K562 (cell line): ENCODE results near the gene HOXD1. TPM values are rescaled to one million over a fixed set of nuclear protein-coding genes. Genes with fewer than 3 reads are reported as not detected.

ENCODE experiments used
- ATAC-seq: fragments of 200-7000 bp; cut with Tn5 transposase; 3 replicates; pipeline ENCODE4 v1.9.1; 2020; ENCODE audit warnings: moderate library complexity
- BruUV-seq: library from RNA; stranded (reverse); fragments of 400-500 nt; replicated peaks from 2 replicates; lab custom pipeline; 2021; lab: Mats Ljungman, UMichigan
- CTCF ChIA-PET: fragments of 300-600 bp; formaldehyde crosslinking; extraction: SDS; loops from one replicate; lab custom pipeline; 2021; ENCODE audit warnings: low intra/inter-chr PET ratio; lab: Yijun Ruan, JAX
- POLR2A ChIA-PET: fragments of 300-600, 350-650 bp; sonication (Branson Sonifier 250); formaldehyde crosslinking; extraction: SDS; loops from one replicate; lab custom pipeline; 2021; ENCODE audit warnings: antibody characterized with exemption, inconsistent platforms; lab: Yijun Ruan, JAX
- DNase-seq, 4 experiments: peaks; one replicate each; pipeline versions ENCODE4 v3.0.0 to v3.0.0-alpha.2; 2011 to 2018; ENCODE audit warnings: low spot score in 3 of 4, mixed read lengths in 3 of 4; ENCODE audit errors: extremely low read depth in 1 of 4
- FAIRE-seq: peaks from 2 replicates; lab custom pipeline; 2011; peaks lifted over from hg19 to GRCh38; lab: Jason Lieb, UNC
- H2AFZ ChIP-seq: 2 replicates; pipeline ENCODE4 v1.6.0; 2011; ENCODE audit warnings: low read depth, low read length, control low read depth, inconsistent platforms
- H3K27ac ChIP-seq: fragments of 200-600 bp; 3 replicates; pipeline ENCODE4 v1.8.0; 2011; ENCODE audit warnings: low read depth, mild to moderate bottlenecking, control low read depth, inconsistent platforms, low read length, moderate library complexity, mixed read lengths; ENCODE audit errors: extremely low read depth
- H3K27me3 ChIP-seq, 2 experiments: fragments of 300-600 bp in 1 of 2; 2 replicates in 1 of 2; 3 replicates in 1 of 2; pipeline versions ENCODE4 v1.6.0 to v1.8.0; 2011; ENCODE audit warnings: inconsistent platforms in 2 of 2, low read length in 2 of 2, mild to moderate bottlenecking in 1 of 2, mixed read lengths in 1 of 2, moderate library complexity in 1 of 2; ENCODE audit not compliant: control insufficient read depth in 2 of 2, insufficient read depth in 2 of 2
- H3K36me3 ChIP-seq: fragments of 300-600 bp; 3 replicates; pipeline ENCODE4 v1.8.0; 2011; ENCODE audit warnings: mild to moderate bottlenecking, low read length, inconsistent platforms; ENCODE audit not compliant: control insufficient read depth, insufficient read depth
- H3K4me1 ChIP-seq, 2 experiments: fragments of 200-600 bp in 1 of 2; replicated peaks in 1 of 2; 2 replicates in 1 of 2; 3 replicates in 1 of 2; pipeline versions ENCODE4 v1.5.1 to v1.8.0; 2011; ENCODE audit warnings: inconsistent platforms in 2 of 2, low read length in 2 of 2, mild to moderate bottlenecking in 1 of 2, mixed read lengths in 1 of 2, moderate library complexity in 1 of 2; ENCODE audit not compliant: control insufficient read depth in 2 of 2, insufficient read depth in 2 of 2
- H3K4me2 ChIP-seq: 2 replicates; pipeline ENCODE4 v1.6.1; 2011; ENCODE audit warnings: low read length, control low read depth, inconsistent platforms, mixed read lengths; ENCODE audit not compliant: insufficient read depth
- H3K4me3 ChIP-seq: fragments of 200-600 bp; sonication (generic), shearing (Covaris generic); 2 replicates; pipeline ENCODE4 v1.5.1; 2016; ENCODE audit warnings: control low read depth, inconsistent platforms
- H3K79me2 ChIP-seq: fragments of 200-600 bp; 3 replicates; pipeline ENCODE4 v1.8.0; 2011; ENCODE audit warnings: low read length, inconsistent platforms; ENCODE audit not compliant: control insufficient read depth, insufficient read depth
- H3K9ac ChIP-seq, 2 experiments: 2 replicates each; pipeline versions ENCODE4 v1.6.0 to v1.6.1; 2011; ENCODE audit warnings: low read depth in 2 of 2, low read length in 2 of 2, control low read depth in 1 of 2, inconsistent platforms in 1 of 2, mild to moderate bottlenecking in 1 of 2, mixed read lengths in 1 of 2; ENCODE audit not compliant: insufficient read depth in 1 of 2
- H3K9me1 ChIP-seq: one replicate; pipeline ENCODE4 v1.6.0; 2011; ENCODE audit warnings: inconsistent platforms, mild to moderate bottlenecking, low read length, moderate library complexity; ENCODE audit not compliant: control insufficient read depth, insufficient read depth
- H3K9me3 ChIP-seq: replicated peaks from 2 replicates; pipeline ENCODE4 v1.5.1; 2011; ENCODE audit warnings: low read depth, low read length, inconsistent platforms; ENCODE audit not compliant: control insufficient read depth, insufficient read depth
- H4K20me1 ChIP-seq: replicated peaks from 2 replicates; pipeline ENCODE4 v1.6.1; 2011; ENCODE audit warnings: low read length, inconsistent platforms, mixed read lengths; ENCODE audit not compliant: control insufficient read depth, insufficient read depth
- ATF3 ChIP-seq, 2 experiments: fragments of 450-650 bp in 1 of 2; sonication (generic) in 1 of 2; formaldehyde crosslinking in 1 of 2; IDR thresholded peaks in 1 of 2; conservative IDR thresholded peaks in 1 of 2; 2 replicates each; pipeline versions ENCODE4 v1.6.1 to v1.8.1; 2016 to 2023; ENCODE audit warnings: mild to moderate bottlenecking in 2 of 2, moderate library complexity in 2 of 2, inconsistent platforms in 1 of 2, missing genetic modification reagents in 1 of 2
- CBX8 ChIP-seq: fragments of 200-600 bp; sonication (generic); IDR thresholded peaks from 2 replicates; pipeline ENCODE4 v1.6.1; 2012; ENCODE audit warnings: borderline replicate concordance, mixed run types, low read depth, mild to moderate bottlenecking, moderate library complexity, mixed read lengths, low read length, control low read depth, inconsistent platforms; ENCODE audit not compliant: poor library complexity, severe bottlenecking; ENCODE audit errors: extremely low read depth
- CREB1 ChIP-seq, 2 experiments: sonication (generic) in 1 of 2; formaldehyde crosslinking in 1 of 2; IDR thresholded peaks; 2 replicates each; pipeline versions ENCODE4 v1.6.1 to v1.8.0; 2012 to 2022; ENCODE audit warnings: inconsistent platforms in 1 of 2, mild to moderate bottlenecking in 1 of 2, missing genetic modification reagents in 1 of 2, moderate library complexity in 1 of 2
- MAFG ChIP-seq: fragments of 450-650 bp; conservative IDR thresholded peaks from 2 replicates; pipeline ENCODE4 v1.6.1; 2016; ENCODE audit warnings: missing genetic modification characterization, missing compliant biosample characterization
- MXD1 ChIP-seq: fragments of 250-450 bp; sonication (Bioruptor Pico); IDR thresholded peaks from 2 replicates; pipeline ENCODE4 v1.8.0; 2021; ENCODE audit warnings: borderline replicate concordance, mild to moderate bottlenecking, moderate library complexity; ENCODE audit not compliant: poor library complexity, severe bottlenecking
- SIX5 ChIP-seq, 2 experiments: IDR thresholded peaks; 2 replicates each; pipeline ENCODE4 v1.6.1; 2011; ENCODE audit warnings: low read length in 2 of 2, borderline replicate concordance in 1 of 2, low read depth in 1 of 2, mild to moderate bottlenecking in 1 of 2, moderate library complexity in 1 of 2; ENCODE audit not compliant: insufficient read depth in 1 of 2
- SNRNP70 ChIP-seq: fragments of 200-400 bp; formaldehyde crosslinking; optimal IDR thresholded peaks from 2 replicates; pipeline ENCODE3; 2017; ENCODE audit warnings: low read depth, low read length
- ZNF212 ChIP-seq: fragments of 450-650 bp; formaldehyde crosslinking; IDR thresholded peaks from 2 replicates; pipeline ENCODE4 v1.4.0; 2020; ENCODE audit warnings: mild to moderate bottlenecking
- ZNF217 ChIP-seq: sonication (generic); formaldehyde crosslinking; IDR thresholded peaks from 2 replicates; pipeline ENCODE4 v1.8.0; 2022; ENCODE audit warnings: mild to moderate bottlenecking, missing genetic modification reagents
- ZNF239 ChIP-seq: fragments of 250-450 bp; sonication (Bioruptor Pico); IDR thresholded peaks from 2 replicates; pipeline ENCODE4 v1.4.0; 2020; ENCODE audit warnings: mild to moderate bottlenecking
- ZNF408 ChIP-seq: fragments of 250-450 bp; sonication (Bioruptor Pico); IDR thresholded peaks from 2 replicates; pipeline ENCODE4 v1.4.0; 2020; ENCODE audit warnings: low read depth, mild to moderate bottlenecking, moderate library complexity
- ZNF609 ChIP-seq: sonication (generic); formaldehyde crosslinking; IDR thresholded peaks from 2 replicates; pipeline ENCODE4 v1.8.1; 2023; ENCODE audit warnings: missing genetic modification reagents, mild to moderate bottlenecking, borderline replicate concordance
- in situ Hi-C: fragments of 300-500 bp; cut with MboI; formaldehyde crosslinking; loops from 4 replicates; pipeline ENCODE4 v1.15.0; 2018; ENCODE audit warnings: inconsistent platforms, mixed read lengths
- intact Hi-C: fragments of 100-400 bp; cut with micrococcal nuclease; formaldehyde crosslinking; loops from 2 replicates; pipeline ENCODE4 v1.14.2; 2022
- polyA plus RNA-seq, 8 experiments: library from polyadenylated mRNA; depleted of rRNA in 4 of 8; stranded (reverse) in 5 of 8; unstranded in 3 of 8; fragments of >200 nt; fragmentation: Nextera tagmentation in 2 of 8; fragmentation: Illumina TruSeq in 1 of 8; extraction: Ambion mirVana in 2 of 8; extraction: Trizol in 1 of 8; gene quantifications; 2 replicates each; pipeline versions ENCODE4 v1.2.1 to v1.2.3, GENCODE V29; 2011 to 2014; ENCODE audit warnings: inconsistent platforms in 1 of 8, missing spikeins in 1 of 8
- total RNA-seq, 7 experiments: library from RNA; depleted of rRNA in 6 of 7; stranded (reverse); fragments of >200 nt in 6 of 7; fragmentation: Illumina TruSeq in 2 of 7; extraction: Trizol in 2 of 7; gene quantifications; 2 replicates each; pipeline versions ENCODE4 v1.2.1 to v1.2.3, GENCODE V29; 2011 to 2021; ENCODE audit warnings: low replicate concordance in 1 of 7
- TF ChIP-seq, protein P1 (sequence below): IDR thresholded peaks from 2 replicates; pipeline ENCODE4 v1.6.1; 2011; ENCODE audit not compliant: insufficient read length; ENCODE audit errors: extremely low read depth

The HOXD1 gene
- total and polyA plus RNA-seq, 9 of the 15 experiments (the other 6 are each of a cell fraction or from before 2014, with no cell fraction given), result not detected

DNA sequence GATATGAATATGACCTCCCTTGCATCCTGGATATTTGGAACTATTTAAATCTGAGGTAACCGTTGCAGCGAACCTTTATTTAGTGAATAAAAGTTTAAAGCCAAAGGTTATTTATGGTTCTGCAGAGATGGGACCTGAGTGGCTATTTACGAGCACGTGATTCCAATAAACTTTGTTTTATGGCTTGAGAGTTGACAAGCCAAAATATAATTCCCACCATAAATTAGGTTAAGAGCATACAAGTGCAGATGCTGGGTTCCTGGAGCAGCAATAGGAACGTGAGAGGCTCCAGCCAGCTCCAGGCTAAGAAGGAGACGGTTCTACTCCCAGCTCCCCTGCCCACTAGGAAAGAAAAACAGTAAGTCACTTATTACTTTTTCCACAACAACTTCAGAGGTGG lies 42.4 kb upstream of the HOXD1 start (continued):
- TF ChIP-seq SIX5 (IDR thresholded peaks at IDR 0.05; ENCODE audit: borderline replicate concordance in 1 of 2, insufficient read depth in 1 of 2, low read depth in 1 of 2, low read length in 2 of 2) (no peak), MXD1 (CRISPR knock-in tag) (no peak), ZNF408 (no peak), SNRNP70 (no peak), CREB1 (IDR thresholded peaks at IDR 0.05) (no peak), CREB1 (CRISPR knock-in tag; IDR thresholded peaks at IDR 0.05) (no peak), ZNF212 (CRISPR knock-in tag) (no peak)
- TF ChIP-seq, all 486 proteins: peak for 0

- H3K27ac ChIP-seq, result no peak overlapping the region
- intact Hi-C loops (loop anchor here (10.0 kb wide), 2 partner anchors 228 to 1608 kb away; no protein-coding TSS in a partner anchor), in situ Hi-C loops (loop anchor here (25.0 kb wide), 2 partner anchors 666 to 1616 kb away; no protein-coding TSS in a partner anchor)
- H2AFZ ChIP-seq, result no peak overlapping the region
- ChIA-PET POLR2A (no interaction called here), CTCF (no interaction called here)
- no peaks in the 10 kb centered on the region; the same call in 1 of the 2 replicates for H4K20me1 ChIP-seq
- no peak overlapping the region for H3K9ac ChIP-seq
- FAIRE-seq (no peak), DNase-seq (no peak), ATAC-seq (no peak)
- no peaks in the 10 kb centered on the region for H3K36me3 ChIP-seq
- H3K4me1 ChIP-seq, result peaks cover 0 to 3% of the 10 kb centered on the region in 2 experiments; a peak in 1 of 5 replicates
- no peak overlapping the region for H3K4me2 ChIP-seq
- no peaks in the 10 kb centered on the region for H3K9me1 ChIP-seq
- no peaks in the 10 kb centered on the region for H3K79me2 ChIP-seq
- no peak overlapping the region for H3K4me3 ChIP-seq
- no TSS peak for BruUV-seq
- no peaks in the 10 kb centered on the region for H3K9me3 ChIP-seq
- H3K27me3 ChIP-seq, result peaks cover 54 to 57% of the 10 kb centered on the region in 2 experiments
- TF ChIP-seq MAFG (tag) (no peak), ZNF217 (CRISPR knock-in tag) (no peak), CBX8 (no peak), ATF3 (IDR thresholded peaks at IDR 0.05) (no peak), ATF3 (CRISPR knock-in tag; conservative IDR thresholded peaks at IDR 0.05) (no peak), ZNF239 (CRISPR knock-in tag) (no peak), ZNF609 (CRISPR knock-in tag) (no peak)
- TF ChIP-seq, protein P1, sequence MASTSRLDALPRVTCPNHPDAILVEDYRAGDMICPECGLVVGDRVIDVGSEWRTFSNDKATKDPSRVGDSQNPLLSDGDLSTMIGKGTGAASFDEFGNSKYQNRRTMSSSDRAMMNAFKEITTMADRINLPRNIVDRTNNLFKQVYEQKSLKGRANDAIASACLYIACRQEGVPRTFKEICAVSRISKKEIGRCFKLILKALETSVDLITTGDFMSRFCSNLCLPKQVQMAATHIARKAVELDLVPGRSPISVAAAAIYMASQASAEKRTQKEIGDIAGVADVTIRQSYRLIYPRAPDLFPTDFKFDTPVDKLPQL, result no peak
These were observed 41.8 kb upstream of the HOXD1 start for GRCh38 chr2:176146645-176147044.
